ENCODE results near the gene PRPF39.

DNA sequence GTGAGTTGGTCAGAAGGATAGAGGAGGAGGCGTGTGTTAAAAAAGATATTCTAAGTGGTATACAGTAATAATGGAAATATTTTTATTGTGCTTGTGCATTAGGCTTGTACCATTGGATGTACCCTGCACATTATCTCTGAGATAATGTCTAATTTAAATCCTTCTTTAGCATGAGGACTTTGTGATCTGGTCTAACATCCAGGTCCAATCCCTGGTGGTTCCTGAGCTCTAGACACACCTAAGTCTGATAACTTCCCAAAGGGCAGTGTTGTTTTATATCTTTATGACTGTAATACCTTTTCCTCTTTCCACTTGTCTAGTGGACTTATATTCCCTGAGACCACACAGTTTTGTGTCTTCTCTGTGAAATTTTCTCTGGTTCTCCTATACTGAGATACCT lies 20.6 kb downstream of the PRPF39 start:
- TF ChIP-seq CTCF (IDR thresholded peaks at IDR 0.05; ENCODE audit: low read length) (no peak), EZH2 (optimal IDR thresholded peaks at IDR 0.05; ENCODE audit: low read depth, low read length) (no peak)
